IMR-90 (cell line): Measurements from ENCODE around the gene MBLAC2.

Experiments
- CEBPB ChIP-seq: IDR thresholded peaks from 2 replicates; pipeline ENCODE4 v1.6.1; 2012; ENCODE audit warnings: low read depth, low read length, improper control_type of control experiment
- CHD1 ChIP-seq: IDR thresholded peaks from 2 replicates; pipeline ENCODE4 v1.6.1; 2012; ENCODE audit warnings: low read depth, low read length, improper control_type of control experiment
- CTCF ChIP-seq: conservative IDR thresholded peaks from 2 replicates; pipeline ENCODE4 v1.5.1; 2012; ENCODE audit warnings: mild to moderate bottlenecking, low read depth, low read length, improper control_type of control experiment
- MAFK ChIP-seq: IDR thresholded peaks from 2 replicates; pipeline ENCODE4 v1.6.1; 2012; ENCODE audit warnings: low read depth, low read length, improper control_type of control experiment
- NFE2L2 ChIP-seq: fragments of 150-350 bp; IDR thresholded peaks from 2 replicates; pipeline ENCODE4 v1.6.1; 2016; ENCODE audit warnings: low read depth, mild to moderate bottlenecking, low read length
- POLR2A ChIP-seq: IDR thresholded peaks from 2 replicates; pipeline ENCODE4 v1.6.1; 2012; ENCODE audit warnings: mild to moderate bottlenecking, low read depth, low read length
- RAD21 ChIP-seq: IDR thresholded peaks from 2 replicates; pipeline ENCODE4 v1.6.1; 2012; ENCODE audit warnings: low read length, improper control_type of control experiment
- RCOR1 ChIP-seq: IDR thresholded peaks from 2 replicates; pipeline ENCODE4 v1.6.1; 2012; ENCODE audit warnings: mild to moderate bottlenecking, low read length, improper control_type of control experiment; ENCODE audit not compliant: insufficient replicate concordance
- RFX5 ChIP-seq: IDR thresholded peaks from 2 replicates; pipeline ENCODE4 v1.8.0; 2012; ENCODE audit warnings: low read depth, mild to moderate bottlenecking, low read length, moderate library complexity

- TF ChIP-seq RFX5 (no peak), CTCF (peak; percentile 41), CEBPB (no peak), POLR2A (no peak), NFE2L2 (no peak), RCOR1 (no peak), RAD21 (no peak), CHD1 (no peak; the same call in 1 of the 2 replicates), MAFK (no peak)
Measured at GRCh38 chr5:90474235-90475107, at the start of gene MBLAC2, which contains the start of gene POLR3G.
